Fibroblast of skin of left biceps (primary cell): ENCODE results near the gene ATXN7L2.
"Not testable (repeated sequence)": the region's sequence is repeated elsewhere in the genome, so short reads cannot be mapped to it uniquely, and the experiment has no call there.

Source experiments
- DNase-seq, 2 experiments: peaks; one replicate each; pipeline ENCODE4 v3.0.0-alpha.2; 2013; ENCODE audit warnings: low read depth in 2 of 2

Gene ATXN7L2

DNA sequence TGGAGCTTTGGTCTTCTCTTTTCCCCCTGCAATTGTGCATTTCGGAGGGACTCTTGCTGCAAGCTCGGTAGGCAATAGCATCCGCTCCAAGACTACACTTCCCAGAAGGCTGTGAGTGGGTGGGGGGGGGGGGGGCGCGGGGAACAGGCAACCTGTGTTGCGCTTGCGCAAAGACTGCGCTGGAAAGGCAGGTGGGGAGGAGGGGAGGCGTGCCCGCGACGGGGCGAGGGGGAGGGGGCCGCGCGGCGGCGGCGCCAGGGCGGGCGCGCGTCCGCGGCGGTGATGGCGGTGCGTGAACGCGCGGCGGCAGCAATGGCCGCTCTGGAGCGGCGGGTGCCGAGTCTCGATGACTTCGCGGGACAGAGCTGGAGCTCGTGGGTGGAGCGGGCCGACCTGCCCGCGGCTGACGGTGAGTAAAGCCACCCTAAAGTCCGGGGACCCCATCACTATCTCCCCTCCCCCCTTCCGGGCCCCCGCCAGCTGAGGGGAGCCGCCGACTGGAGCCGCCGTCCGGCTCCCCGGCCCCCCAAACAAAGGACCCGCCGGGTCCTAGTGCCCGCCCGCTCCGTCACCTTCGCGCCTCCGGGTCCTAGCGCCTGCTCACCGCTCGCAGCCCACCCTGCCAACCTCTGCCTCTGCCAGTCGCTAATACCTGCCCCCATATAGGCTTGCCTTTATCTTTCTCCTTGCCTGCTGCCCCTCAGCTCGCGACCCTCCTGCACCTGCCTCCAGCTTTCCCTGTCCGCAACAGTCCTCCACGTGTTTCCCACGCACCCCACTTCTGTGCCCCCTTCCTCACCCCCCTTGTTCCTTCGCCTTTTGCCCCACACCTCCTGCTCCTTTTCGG, at the start of gene ATXN7L2:
TSS of gene ATXN7L2 (plus strand) at position 234 of the 847 bp plus-strand sequence. CDS start at position 283, 49 bp downstream.
- DNase-seq: peak; percentile 76 to 81

GRCh38 chr1:109434484-109434883, 49.2 kb upstream of the ATXN7L2 start:
- no peak for DNase-seq

- peak; percentile 59 to 63 for DNase-seq
These were observed 44.9 kb upstream of the ATXN7L2 start for GRCh38 chr1:109438798-109439297.

- DNase-seq: no peak
These were observed 42.6 kb upstream of the ATXN7L2 start for GRCh38 chr1:109441069-109441468.

- DNase-seq: no peak
These were observed 40.2 kb upstream of the ATXN7L2 start for GRCh38 chr1:109443476-109443875.

GRCh38 chr1:109444346-109444745, 39.4 kb upstream of the ATXN7L2 start:
- no peak for DNase-seq

DNA sequence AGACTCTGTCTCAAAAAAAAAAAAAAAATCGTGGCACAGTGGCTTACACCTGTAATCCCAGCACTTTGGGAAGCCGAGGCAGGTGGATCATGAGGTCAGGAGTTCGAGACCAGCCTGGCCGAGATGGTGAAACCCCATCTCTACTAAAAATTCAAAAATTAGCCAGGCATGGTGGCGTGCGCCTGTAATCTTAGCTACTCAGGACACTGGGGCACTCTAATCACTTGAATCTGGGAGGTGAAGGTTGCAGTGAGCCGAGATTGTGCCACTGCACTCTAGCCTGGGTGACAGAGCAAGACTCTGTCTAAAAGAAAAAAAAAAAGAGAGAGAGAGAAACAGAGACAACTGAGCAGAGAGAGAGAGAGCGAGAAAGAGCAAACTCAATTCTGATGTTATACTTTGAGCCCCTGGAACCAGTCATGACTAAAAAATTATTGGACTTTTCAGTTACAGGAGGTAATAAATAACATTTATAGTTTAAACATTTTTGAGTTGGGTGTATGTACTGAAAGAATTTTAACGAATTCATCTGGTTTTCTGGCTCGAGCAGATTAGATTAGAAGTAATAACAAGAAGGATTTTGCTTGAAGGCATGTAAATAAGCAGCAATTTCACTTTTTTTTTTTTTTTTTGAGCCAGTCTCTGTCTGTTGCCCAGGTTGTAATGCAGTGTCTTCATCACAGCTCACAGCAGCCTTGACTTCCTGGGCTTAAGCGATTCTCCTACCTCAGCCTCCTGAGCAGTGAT, 37.6 kb upstream of the ATXN7L2 start:
- peak; percentile 29 for DNase-seq

DNA sequence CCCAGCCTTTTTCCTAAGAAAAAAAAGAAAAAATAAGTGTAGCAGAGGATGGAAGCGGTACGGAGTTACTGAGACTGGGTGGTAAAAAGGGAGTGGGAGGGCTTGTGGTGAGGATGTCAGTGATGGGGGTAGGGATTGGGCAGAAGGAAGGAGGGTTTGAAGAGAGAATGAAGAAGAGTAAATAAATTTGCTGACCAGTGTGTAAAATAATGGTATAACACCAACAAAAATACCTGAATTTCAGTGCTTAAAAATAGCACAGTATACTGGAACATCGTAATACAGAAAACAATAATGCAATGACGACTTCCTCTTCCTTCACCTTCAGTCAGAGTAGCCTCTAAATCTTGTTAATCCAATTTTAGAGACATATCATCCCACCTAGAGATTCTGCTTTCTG, 36.2 kb upstream of the ATXN7L2 start:
- no peak for DNase-seq

DNA sequence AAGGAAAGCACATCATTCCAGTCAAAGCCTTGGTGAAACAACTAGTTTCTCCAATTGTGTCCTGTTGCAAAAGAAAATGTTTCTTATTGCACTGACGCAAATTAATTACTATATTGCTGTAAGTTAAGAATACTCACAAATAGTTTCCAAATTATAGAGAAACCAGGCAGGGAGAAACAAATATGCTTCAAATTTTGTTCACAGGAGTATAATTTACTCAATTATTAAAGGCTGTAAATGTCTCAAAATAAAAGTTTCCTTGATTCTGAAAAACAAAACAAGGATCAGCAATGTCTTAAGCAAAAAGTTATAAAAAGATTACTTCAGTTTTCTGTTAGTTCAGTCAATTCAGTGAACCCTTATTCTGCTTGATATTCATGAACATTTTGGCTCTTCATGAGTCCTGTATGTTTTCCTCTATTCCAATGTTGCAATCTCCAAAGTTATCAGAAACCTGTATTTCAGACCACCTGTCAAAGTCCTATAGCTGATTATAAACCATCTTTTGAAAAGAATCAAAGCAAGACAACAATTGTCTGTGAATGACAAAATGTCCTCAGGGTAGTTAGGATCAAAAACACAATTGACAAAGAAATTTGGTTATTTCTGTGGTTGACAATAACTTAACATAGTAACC, 29.1 kb upstream of the ATXN7L2 start:
- no peak for DNase-seq

- DNase-seq: no peak
These were observed 25.9 kb upstream of the ATXN7L2 start for GRCh38 chr1:109457819-109458218.

- no peak for DNase-seq
These were observed 17.6 kb upstream of the ATXN7L2 start for GRCh38 chr1:109466125-109466451.

DNA sequence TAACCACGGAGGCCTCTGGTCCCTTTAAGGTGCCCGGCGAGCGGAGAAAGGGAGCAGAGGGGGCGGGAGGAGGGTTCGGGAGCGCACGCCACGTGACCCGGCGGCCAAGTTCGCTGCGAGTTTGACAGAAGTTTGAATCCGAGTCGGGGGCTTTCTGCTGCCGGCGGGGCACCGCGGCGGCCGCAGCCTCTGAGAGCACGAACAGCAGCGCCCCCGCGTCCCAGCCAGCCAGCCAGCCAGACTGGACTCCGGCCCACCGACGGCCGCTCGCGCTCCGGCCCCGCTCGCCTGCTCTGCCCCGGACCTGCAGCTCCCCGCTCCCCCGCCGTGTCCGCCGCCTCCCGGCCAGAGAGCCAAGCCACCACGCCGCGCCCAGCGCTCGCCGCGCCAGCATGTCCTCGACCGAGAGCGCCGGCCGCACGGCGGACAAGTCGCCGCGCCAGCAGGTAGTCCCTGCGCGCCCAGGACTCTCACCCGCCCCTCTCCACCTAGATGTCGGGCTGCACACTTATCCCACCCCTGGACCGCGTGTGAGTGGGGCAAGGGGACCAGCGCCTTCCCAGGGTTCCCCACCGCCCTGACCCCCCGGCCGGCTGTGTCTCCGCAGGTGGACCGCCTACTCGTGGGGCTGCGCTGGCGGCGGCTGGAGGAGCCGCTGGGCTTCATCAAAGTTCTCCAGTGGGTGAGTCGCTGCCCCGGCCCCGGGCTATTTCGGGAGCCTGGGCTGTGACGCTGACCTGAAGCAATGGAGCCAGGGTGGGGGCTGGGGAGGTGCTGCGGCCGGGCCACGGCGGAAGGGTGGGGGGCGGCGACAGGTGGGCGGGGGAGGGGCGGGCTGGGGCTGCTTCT, 17.0 kb upstream of the ATXN7L2 start, which contains the start of gene SYPL2:
TSS of gene SYPL2 (plus strand) at position 95 of the 849 bp plus-strand sequence. CDS start at position 393, 298 bp downstream.
- DNase-seq: no peak

- DNase-seq: no peak
These were observed 16.4 kb upstream of the ATXN7L2 start for GRCh38 chr1:109467301-109467777.

DNA sequence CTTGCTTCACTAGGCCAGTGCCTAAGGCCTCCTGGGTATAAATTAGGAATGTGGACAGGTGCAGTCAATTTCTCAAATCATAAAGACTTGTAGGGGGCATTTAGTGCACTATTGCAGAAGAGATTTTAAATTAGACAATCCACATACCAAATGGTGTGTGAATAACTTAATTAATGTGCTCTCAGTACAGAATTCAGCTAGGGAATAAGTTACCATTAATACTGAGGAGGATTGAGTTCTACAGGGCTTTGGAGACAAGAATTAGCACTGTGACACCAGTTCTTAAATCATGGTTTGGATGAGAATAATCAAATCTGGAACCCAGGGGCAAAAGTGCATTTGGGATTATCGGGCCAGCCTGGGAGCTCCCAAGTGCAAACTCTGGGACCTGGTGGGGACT, 15.6 kb upstream of the ATXN7L2 start:
- no peak for DNase-seq

GRCh38 chr1:109468903-109469302, 14.8 kb upstream of the ATXN7L2 start:
- no peak for DNase-seq

- no peak for DNase-seq
These were observed 13.5 kb upstream of the ATXN7L2 start for GRCh38 chr1:109470245-109470644.

GRCh38 chr1:109472779-109473178, 10.9 kb upstream of the ATXN7L2 start:
- no peak for DNase-seq

DNA sequence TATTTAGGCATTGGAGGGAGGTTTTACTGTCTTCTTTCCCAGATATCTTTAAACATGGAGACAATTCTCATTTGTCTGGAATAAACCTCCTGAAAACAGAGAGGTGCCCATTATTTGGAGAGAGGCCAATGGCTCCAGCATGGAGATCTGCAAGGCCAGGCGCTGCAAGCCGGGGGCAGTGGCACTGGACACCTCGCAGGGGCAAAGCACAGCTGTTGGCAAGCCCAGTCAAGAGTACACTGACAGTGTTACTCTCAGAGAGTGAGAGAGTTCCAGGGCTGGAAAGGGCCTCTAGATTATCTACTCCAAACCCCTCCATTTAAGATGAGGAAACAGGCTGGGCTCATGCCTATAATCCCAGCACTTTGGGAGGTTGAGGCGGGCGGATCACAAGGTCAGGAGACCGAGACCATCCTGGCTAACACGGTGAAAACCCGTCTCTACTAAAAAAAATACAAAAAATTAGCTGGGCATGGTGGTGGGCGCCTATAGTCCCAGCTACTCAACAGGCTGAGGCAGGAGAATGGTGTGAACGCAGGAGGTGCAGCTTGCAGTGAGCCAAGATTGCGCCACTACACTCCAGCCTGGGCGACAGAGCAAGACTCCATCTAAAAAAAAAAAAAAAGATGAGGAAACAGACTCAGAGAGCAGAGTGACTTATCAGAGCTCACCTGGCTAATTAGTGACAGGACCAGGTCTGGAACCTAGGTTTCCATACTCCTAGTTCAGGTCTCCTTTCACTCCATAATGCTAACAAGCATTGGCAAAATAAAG, 10.2 kb upstream of the ATXN7L2 start:
- DNase-seq: not testable (repeated sequence)

- no peak for DNase-seq
These were observed 9.0 kb upstream of the ATXN7L2 start for GRCh38 chr1:109474697-109475096.

DNA sequence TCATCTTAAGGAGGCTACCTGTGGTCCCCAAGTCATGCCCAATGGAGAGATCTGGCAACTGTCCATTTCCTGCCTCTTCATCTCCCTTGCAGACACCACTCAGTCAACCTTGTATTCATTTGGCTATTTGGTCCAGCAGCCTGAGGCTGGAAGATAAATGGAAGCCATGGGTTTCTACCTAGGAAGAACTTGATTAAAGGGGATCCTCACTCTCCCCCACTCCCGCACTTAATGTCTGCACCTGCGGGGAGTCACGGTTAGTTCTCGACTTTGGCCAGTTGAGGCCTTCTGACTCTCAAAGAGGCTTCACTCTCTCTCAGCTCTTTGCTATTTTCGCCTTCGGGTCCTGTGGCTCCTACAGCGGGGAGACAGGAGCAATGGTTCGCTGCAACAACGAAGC, 8.4 kb upstream of the ATXN7L2 start:
- DNase-seq: no peak
